Left lung (tissue), 10 donors: ENCODE results near the gene CCDC40. TPM values are rescaled to one million over a fixed set of nuclear protein-coding genes. Genes with fewer than 3 reads are reported as not detected.
A peak's percentile ranks its signal among the peaks of the same experiment; 100 is the strongest.

Experiments used
- ATAC-seq: fragments of 200-7000 bp; cut with Tn5 transposase; one replicate; pipeline ENCODE4 v1.9.1; 2020; ENCODE audit warnings: moderate library complexity
- DNase-seq, 4 donors: peaks; one replicate each; pipeline ENCODE4 v3.0.0-alpha.2; 2013 to 2020
- H3K27ac ChIP-seq, 2 donors: fragments of 200-600 bp; sonication (generic) in 1 of 2; one replicate each; pipeline versions ENCODE4 v1.5.0 to v1.8.0; 2020 to 2021
- H3K27me3 ChIP-seq, 2 donors: fragments of 200-600 bp; sonication (generic) in 1 of 2; one replicate each; pipeline versions ENCODE4 v1.5.0 to v1.8.0; 2020 to 2021
- H3K36me3 ChIP-seq, 2 donors: fragments of 200-600 bp; sonication (generic) in 1 of 2; one replicate each; pipeline versions ENCODE4 v1.5.0 to v1.8.0; 2020 to 2021
- H3K4me1 ChIP-seq, 2 donors: fragments of 200-600 bp; one replicate each; pipeline ENCODE4 v1.8.0; 2021
- H3K4me3 ChIP-seq, 2 donors: fragments of 200-600 bp; sonication (generic) in 1 of 2; one replicate each; pipeline versions ENCODE4 v1.5.0 to v1.8.0; 2020 to 2021; ENCODE audit warnings: mild to moderate bottlenecking in 1 of 2
- H3K9me3 ChIP-seq, 2 donors: fragments of 200-600 bp; sonication (generic) in 1 of 2; one replicate each; pipeline versions ENCODE4 v1.5.0 to v1.8.0; 2020 to 2021
- CTCF ChIP-seq, 2 donors: fragments of 200-600 bp; sonication (generic) in 1 of 2; IDR thresholded peaks; one replicate each; pipeline versions ENCODE4 v1.5.0 to v1.8.0; 2021; ENCODE audit warnings: antibody characterized with exemption in 2 of 2
- intact Hi-C, 2 donors: fragments of 100-400 bp; cut with DNase I; formaldehyde crosslinking; loops; one replicate each; pipeline versions ENCODE4 v1.11.2 to v1.14.2; 2022
- polyA plus RNA-seq, 6 donors: library from polyadenylated mRNA; unstranded; fragments of 120-200 nt; gene quantifications; one replicate each; pipeline ENCODE4 v1.2.1, GENCODE V29; 2013; ENCODE audit not compliant: insufficient read length in 6 of 6
- total RNA-seq, 2 donors: library from RNA; stranded (reverse); fragmentation: NEBNext Ultra II Directional; extraction: Animal tissue kit (Norgen Biotek cat#: 25700); gene quantifications; one replicate each; pipeline ENCODE4 v1.2.1, GENCODE V29; 2021
- donor health status: DM: no; HTN: yes; CAD: no.
- donor health status: DM: no; HTN: no; CAD: no.

The CCDC40 gene
- total and polyA plus RNA-seq, 8 donors: 8.0 to 15.2 (median 11.5) TPM

DNA sequence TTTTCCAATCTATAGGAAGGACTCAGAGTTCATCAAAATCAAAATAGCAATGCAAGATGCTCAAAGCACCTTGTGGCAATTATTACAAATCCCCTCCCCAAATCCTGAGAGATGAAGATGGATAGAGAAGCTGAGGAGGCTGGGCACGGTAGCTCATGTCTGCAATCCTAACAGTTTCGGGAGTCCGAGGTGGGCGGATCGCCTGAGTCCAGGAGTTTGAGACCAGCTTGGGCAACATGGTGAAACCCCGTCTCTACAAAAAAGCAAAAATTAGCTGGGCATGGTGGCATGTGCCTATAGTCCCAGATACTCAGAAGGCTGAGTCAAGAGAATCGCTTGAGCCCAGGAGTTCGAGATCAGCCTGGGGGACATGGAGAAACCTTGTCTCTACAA lies 9.4 kb upstream of the CCDC40 start:
- Histone ChIP-seq H3K27ac (no peak overlapping the region), H3K36me3 (no peaks in the 10 kb centered on the region), H3K9me3 (no peaks in the 10 kb centered on the region), H3K27me3 (no peaks in the 10 kb centered on the region), H3K4me1 (peaks cover 10 to 52% of the 10 kb centered on the region in 2 donors), H3K4me3 (no peak overlapping the region)
- TF ChIP-seq CTCF (IDR thresholded peaks at IDR 0.05): no peak
- intact Hi-C loops: no loop called here
- DNase-seq (no peak), ATAC-seq (no peak)

DNA sequence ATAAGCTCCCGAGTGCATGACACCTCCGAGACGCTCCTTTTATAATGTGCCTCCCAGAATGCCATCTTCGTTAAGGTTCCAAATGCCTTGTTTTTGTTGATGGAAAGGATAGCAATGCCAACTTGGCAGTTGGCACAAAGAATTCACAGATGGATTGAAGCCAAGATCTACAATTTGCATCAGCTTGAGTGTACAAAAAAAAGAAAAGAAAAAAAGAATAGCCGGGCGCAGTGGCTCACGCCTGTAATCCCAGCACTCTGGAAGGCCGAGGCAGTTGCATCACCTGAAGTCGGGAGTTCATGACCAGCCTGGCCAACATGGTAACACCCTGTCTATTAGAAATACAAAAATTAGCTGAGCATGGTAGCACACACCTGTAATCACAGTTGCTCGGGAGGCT lies 8.4 kb upstream of the CCDC40 start:
- no peaks in the 10 kb centered on the region for H3K36me3 ChIP-seq

GRCh38 chr17:80029258-80029974 lies 7.0 kb upstream of the CCDC40 start:
- peaks cover 10 to 62% of the 10 kb centered on the region in 2 donors for H3K4me1 ChIP-seq
- no peaks in the 10 kb centered on the region for H3K27me3 ChIP-seq
- H3K9me3 ChIP-seq: no peaks in the 10 kb centered on the region
- peak in 3 of 4 donors; percentile 80 to 91 (median 88) for DNase-seq
- H3K27ac ChIP-seq: peak overlapping the region; percentile 39 to 62
- TF ChIP-seq CTCF (IDR thresholded peaks at IDR 0.05): no peak
- intact Hi-C loops: no loop called here
- H3K4me3 ChIP-seq: no peak overlapping the region
- H3K36me3 ChIP-seq: no peaks in the 10 kb centered on the region
- peak; percentile 83 for ATAC-seq

More for the DNA sequence above, 8.4 kb upstream of the CCDC40 start:
- no peak for DNase-seq
- no peak for ATAC-seq
- intact Hi-C loops: no loop called here
- H3K4me3 ChIP-seq: no peak overlapping the region
- TF ChIP-seq CTCF (IDR thresholded peaks at IDR 0.05): no peak
- no peaks in the 10 kb centered on the region for H3K9me3 ChIP-seq
- peak overlapping the region in 1 of 2 donors; percentile 62 for H3K27ac ChIP-seq
- H3K27me3 ChIP-seq: no peaks in the 10 kb centered on the region
- H3K4me1 ChIP-seq: peaks cover 10 to 52% of the 10 kb centered on the region in 2 donors

- TF ChIP-seq CTCF (IDR thresholded peaks at IDR 0.05): no peak
- intact Hi-C loops: no loop called here
- peaks cover 14 to 60% of the 10 kb centered on the region in 2 donors for H3K4me1 ChIP-seq
- no peak overlapping the region for H3K4me3 ChIP-seq
- peaks cover 0 to 10% of the 10 kb centered on the region in 2 donors for H3K27me3 ChIP-seq
- peak overlapping the region in 1 of 2 donors; percentile 62 for H3K27ac ChIP-seq
- peak; percentile 76 for ATAC-seq
- H3K36me3 ChIP-seq: no peaks in the 10 kb centered on the region
- no peaks in the 10 kb centered on the region for H3K9me3 ChIP-seq
- peak in 2 of 4 donors; percentile 69 to 80 for DNase-seq
These were observed 5.6 kb upstream of the CCDC40 start for GRCh38 chr17:80030730-80031410.

GRCh38 chr17:80031691-80032430 lies 4.6 kb upstream of the CCDC40 start:
- Histone ChIP-seq H3K36me3 (no peaks in the 10 kb centered on the region), H3K4me3 (no peak overlapping the region), H3K27ac (no peak overlapping the region), H3K9me3 (no peaks in the 10 kb centered on the region), H3K4me1 (peaks cover 14 to 59% of the 10 kb centered on the region in 2 donors), H3K27me3 (peaks cover 0 to 20% of the 10 kb centered on the region in 2 donors)
- ATAC-seq: no peak
- intact Hi-C loops: no loop called here
- no peak for TF ChIP-seq CTCF (IDR thresholded peaks at IDR 0.05)
- DNase-seq: no peak
